AG04449 (cell line): ENCODE results near the gene GJB2.

Experiments
- CTCF ChIA-PET: fragments of 350-600 bp; formaldehyde crosslinking; extraction: SDS; loops from one replicate; lab custom pipeline; 2021; ENCODE audit warnings: antibody characterized with exemption; lab: Yijun Ruan, JAX
- POLR2A ChIA-PET: fragments of 400-600, 350-600 bp; formaldehyde crosslinking; extraction: SDS; loops from one replicate; lab custom pipeline; 2020; ENCODE audit warnings: antibody characterized with exemption, inconsistent platforms; lab: Yijun Ruan, JAX
- DNase-seq: peaks from one replicate; pipeline ENCODE4 v3.0.0-alpha.2; 2010; ENCODE audit warnings: low read depth, low spot score
- H3K4me3 ChIP-seq: 2 replicates; pipeline ENCODE4 v1.5.1; 2011; ENCODE audit warnings: low read depth, mild to moderate bottlenecking, control low read depth, low read length
- TF ChIP-seq, protein P1 (sequence below): IDR thresholded peaks from one replicate; pipeline ENCODE4 v1.5.1; 2011; ENCODE audit warnings: mild to moderate bottlenecking, moderate library complexity, low read length, control low read depth, inconsistent platforms; ENCODE audit not compliant: insufficient read depth; ENCODE audit errors: missing control alignments

Gene GJB2

DNA sequence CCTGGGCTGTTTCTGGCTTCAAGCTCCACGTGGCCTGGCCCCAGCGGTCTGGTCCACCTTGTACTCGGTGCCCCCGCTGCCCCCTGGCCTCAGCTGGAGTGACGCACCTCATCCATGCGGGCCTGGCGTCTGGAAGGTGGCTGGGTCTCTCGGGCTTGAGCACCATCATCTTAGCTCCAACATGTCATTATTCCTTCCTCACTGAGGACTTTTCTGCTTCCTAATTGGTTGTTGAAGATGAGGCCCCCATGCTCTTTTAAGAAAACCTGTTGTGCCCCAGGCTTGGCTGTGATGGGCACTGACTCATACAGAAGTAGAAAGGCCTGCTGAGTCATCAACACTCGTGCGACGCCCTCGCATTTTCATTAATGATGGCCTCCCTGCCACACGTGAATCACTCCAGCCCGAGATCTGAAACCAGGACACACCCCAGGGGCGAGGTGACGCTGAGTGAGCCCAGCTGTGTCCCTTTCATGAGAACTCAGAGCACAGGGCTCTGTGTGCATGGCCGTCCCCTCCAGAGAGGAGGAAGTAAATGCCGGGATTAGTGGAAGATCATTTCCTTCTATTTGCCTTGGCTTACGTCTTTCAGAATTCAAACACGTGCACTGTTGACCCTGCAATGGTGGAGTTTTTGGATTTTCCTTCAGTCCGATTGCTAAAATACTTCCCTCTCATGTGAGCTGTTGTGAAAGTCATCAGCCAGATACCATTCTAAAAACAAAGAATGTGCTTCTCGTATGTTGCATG is 17.9 kb downstream of the GJB2 start:
- no peak overlapping the region for H3K4me3 ChIP-seq
- ChIA-PET POLR2A (interaction anchor here (0.5 to 0.6 kb wide), 2 partner anchors 15 to 106 kb away, joined by 3 read pairs; no protein-coding TSS in a partner anchor), CTCF (interaction anchor here (0.7 to 1.2 kb wide), 3 partner anchors 8 to 750 kb away, joined by 3 read pairs; no protein-coding TSS in a partner anchor)
- DNase-seq, result peak; percentile 38
- TF ChIP-seq, protein P1, sequence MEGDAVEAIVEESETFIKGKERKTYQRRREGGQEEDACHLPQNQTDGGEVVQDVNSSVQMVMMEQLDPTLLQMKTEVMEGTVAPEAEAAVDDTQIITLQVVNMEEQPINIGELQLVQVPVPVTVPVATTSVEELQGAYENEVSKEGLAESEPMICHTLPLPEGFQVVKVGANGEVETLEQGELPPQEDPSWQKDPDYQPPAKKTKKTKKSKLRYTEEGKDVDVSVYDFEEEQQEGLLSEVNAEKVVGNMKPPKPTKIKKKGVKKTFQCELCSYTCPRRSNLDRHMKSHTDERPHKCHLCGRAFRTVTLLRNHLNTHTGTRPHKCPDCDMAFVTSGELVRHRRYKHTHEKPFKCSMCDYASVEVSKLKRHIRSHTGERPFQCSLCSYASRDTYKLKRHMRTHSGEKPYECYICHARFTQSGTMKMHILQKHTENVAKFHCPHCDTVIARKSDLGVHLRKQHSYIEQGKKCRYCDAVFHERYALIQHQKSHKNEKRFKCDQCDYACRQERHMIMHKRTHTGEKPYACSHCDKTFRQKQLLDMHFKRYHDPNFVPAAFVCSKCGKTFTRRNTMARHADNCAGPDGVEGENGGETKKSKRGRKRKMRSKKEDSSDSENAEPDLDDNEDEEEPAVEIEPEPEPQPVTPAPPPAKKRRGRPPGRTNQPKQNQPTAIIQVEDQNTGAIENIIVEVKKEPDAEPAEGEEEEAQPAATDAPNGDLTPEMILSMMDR, result no peak

DNA sequence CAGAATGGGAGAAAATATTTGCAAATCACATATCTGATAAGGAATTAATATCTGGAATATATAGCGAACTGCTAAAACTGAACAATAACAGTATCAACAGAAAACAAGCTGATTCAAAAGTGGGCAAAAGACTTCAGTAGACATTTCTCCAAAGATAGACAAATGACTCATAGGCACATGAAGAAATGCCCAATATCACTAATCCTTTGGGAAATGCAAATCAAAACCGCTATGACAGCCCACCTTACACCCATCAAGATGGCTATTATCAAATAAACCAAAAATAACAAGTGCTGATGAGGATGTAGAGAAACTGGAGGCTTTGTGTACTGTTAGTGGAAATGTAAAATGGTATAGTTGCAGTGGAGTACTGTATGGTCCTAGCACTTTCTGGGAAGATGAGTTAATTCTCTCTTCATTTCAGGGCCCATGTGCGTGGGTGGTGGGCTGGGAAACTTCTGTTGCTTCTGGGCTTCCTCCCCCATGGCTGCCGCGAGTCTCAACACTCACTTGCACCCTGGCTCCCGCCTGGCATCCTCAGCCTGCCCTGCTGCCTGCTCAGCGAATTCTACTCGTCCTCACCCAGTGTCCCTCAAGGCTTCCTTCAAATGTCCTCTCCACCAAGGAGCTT is 19.5 kb downstream of the GJB2 start:
- DNase-seq, result no peak
- ChIA-PET POLR2A (no interaction called here), CTCF (interaction anchor here (0.8 to 1.5 kb wide), 4 partner anchors 8 to 24 kb away, joined by 3 read pairs; no protein-coding TSS in a partner anchor)
- H3K4me3 ChIP-seq, result no peak overlapping the region
- TF ChIP-seq, protein P1, result no peak

DNA sequence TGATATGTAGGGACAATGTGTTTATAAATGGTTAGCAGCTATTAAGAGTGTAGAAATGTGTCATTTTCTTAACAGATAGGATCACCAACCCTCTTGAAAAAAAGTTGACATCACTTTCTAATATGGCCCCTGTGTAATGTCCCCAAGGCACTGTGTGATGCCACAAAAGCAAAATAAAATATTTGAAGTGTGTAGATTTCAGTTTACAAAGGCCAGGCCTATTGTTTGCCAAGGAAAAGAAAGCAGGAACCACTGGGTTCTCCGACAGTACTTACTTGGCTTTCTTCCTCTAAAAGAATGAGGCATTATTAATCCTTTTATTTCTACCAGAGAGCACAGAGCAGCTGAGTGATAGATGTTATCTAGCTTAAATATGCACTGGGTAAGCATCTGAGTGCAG is 21.4 kb downstream of the GJB2 start:
- POLR2A ChIA-PET, result no interaction called here
- CTCF ChIA-PET, result interaction anchor here (1.0 to 1.8 kb wide), 2 partner anchors 9 to 186 kb away, joined by 4 read pairs; no protein-coding TSS in a partner anchor
- no peak overlapping the region for H3K4me3 ChIP-seq
- TF ChIP-seq, protein P1, result no peak
- no peak for DNase-seq

DNA sequence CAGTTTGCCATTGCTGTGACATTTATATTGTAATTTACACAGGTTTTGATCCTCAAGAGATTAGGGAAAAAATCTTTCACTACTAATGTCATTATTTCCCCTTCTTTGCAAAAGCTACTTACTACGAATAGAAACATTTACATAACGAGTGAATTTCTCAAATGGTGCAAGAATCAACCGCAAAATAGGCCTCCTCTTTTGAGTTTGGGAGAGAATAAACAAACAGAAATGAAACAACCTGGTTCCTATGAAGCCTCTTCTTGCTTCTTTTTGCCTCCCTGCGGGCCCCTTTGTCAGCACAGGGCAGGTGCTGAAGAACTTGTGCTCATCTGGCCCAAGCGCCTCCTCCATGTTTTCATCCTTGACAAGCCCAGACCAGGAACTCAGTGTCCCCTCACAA is 21.8 kb downstream of the GJB2 start:
- no peak overlapping the region for H3K4me3 ChIP-seq
- POLR2A ChIA-PET, result no interaction called here
- no peak for DNase-seq
- TF ChIP-seq, protein P1, result no peak
- CTCF ChIA-PET, result interaction anchor here (1.0 to 1.8 kb wide), 2 partner anchors 8 to 186 kb away, joined by 4 read pairs; no protein-coding TSS in a partner anchor

DNA sequence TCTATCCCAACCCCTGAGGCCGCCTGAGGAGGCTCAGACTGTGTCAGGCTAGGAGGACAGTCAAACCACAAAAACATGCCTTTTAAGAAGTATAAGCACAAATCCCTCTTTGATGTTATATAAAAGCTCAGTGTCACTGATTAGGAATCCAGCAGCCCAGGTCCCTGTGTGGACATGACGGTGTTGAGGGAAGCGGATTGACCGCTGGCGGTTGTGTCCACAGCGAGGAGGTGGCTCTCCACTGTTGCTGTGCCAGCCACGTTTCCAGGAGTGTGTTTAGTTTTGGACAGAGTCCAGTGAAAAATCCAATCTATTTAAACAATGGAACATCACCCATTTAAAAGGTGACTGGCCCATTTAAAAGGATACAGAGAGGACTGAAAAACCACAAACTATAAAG is 24.3 kb downstream of the GJB2 start:
- TF ChIP-seq, protein P1, result no peak
- CTCF ChIA-PET, result no interaction called here
- no peak for DNase-seq
- H3K4me3 ChIP-seq, result no peak overlapping the region
- POLR2A ChIA-PET, result no interaction called here
